NCI-H446 treated with DMSO at 0.1 percent for 48 hours (cell line): ENCODE measurements around the gene SRP14.

Source experiments
- DNase-seq: peaks from one replicate; lab custom pipeline; 2025; lab: John Stamatoyannopoulos, UW

Gene SRP14

GRCh38 chr15:40067921-40068624, 29.1 kb upstream of the SRP14 start:
- no peak for DNase-seq

- no peak for DNase-seq
Observed at GRCh38 chr15:40066589-40066988, 27.6 kb upstream of the SRP14 start.

GRCh38 chr15:40065166-40065565, 26.2 kb upstream of the SRP14 start:
- DNase-seq = no peak

GRCh38 chr15:40064231-40064894, 25.4 kb upstream of the SRP14 start:
- peak; percentile 76 for DNase-seq

- peak; percentile 84 for DNase-seq
Observed at GRCh38 chr15:40063563-40064011, 24.6 kb upstream of the SRP14 start.

GRCh38 chr15:40062816-40063562, 24.0 kb upstream of the SRP14 start:
- DNase-seq = no peak

GRCh38 chr15:40061212-40061901, 22.4 kb upstream of the SRP14 start:
- DNase-seq = no peak

- no peak for DNase-seq
Observed at GRCh38 chr15:40060236-40060961, 21.4 kb upstream of the SRP14 start.

- DNase-seq = no peak
Observed at GRCh38 chr15:40059821-40060220, 20.8 kb upstream of the SRP14 start.

GRCh38 chr15:40058476-40059140, 19.6 kb upstream of the SRP14 start:
- no peak for DNase-seq

GRCh38 chr15:40055576-40056293, 16.8 kb upstream of the SRP14 start:
- DNase-seq = no peak

GRCh38 chr15:40054855-40055575, 16.0 kb upstream of the SRP14 start:
- no peak for DNase-seq

GRCh38 chr15:40054605-40054854, 15.5 kb upstream of the SRP14 start:
- DNase-seq = no peak

GRCh38 chr15:40053831-40054604, 15.0 kb upstream of the SRP14 start:
- no peak for DNase-seq

- DNase-seq = no peak
Observed at GRCh38 chr15:40053079-40053830, 14.3 kb upstream of the SRP14 start.

GRCh38 chr15:40052604-40053003, 13.6 kb upstream of the SRP14 start:
- no peak for DNase-seq

- no peak for DNase-seq
Observed at GRCh38 chr15:40051616-40052415, 12.8 kb upstream of the SRP14 start.
